ENCODE data around the gene GPRIN3. TPM values are rescaled to one million over a fixed set of nuclear protein-coding genes. Genes with fewer than 3 reads are reported as not detected.

Gene GPRIN3
- total and polyA plus RNA-seq, 2 donors (not counting 1 experiment from before 2014, with no cell fraction given), result 0.22 to 1.5 TPM

- no peak overlapping the region for H3K4me3 ChIP-seq (ENCODE audit: control extremely low read depth in 1 of 5, extremely low read depth in 1 of 5, insufficient read depth in 1 of 5, low read depth in 2 of 5, low read length in 4 of 5)
- TF ChIP-seq EZH2 (IDR thresholded peaks at IDR 0.05; ENCODE audit: borderline replicate concordance, insufficient read depth, low read depth, low read length, poor library complexity, severe bottlenecking), result no peak
- TF ChIP-seq, protein P1, sequence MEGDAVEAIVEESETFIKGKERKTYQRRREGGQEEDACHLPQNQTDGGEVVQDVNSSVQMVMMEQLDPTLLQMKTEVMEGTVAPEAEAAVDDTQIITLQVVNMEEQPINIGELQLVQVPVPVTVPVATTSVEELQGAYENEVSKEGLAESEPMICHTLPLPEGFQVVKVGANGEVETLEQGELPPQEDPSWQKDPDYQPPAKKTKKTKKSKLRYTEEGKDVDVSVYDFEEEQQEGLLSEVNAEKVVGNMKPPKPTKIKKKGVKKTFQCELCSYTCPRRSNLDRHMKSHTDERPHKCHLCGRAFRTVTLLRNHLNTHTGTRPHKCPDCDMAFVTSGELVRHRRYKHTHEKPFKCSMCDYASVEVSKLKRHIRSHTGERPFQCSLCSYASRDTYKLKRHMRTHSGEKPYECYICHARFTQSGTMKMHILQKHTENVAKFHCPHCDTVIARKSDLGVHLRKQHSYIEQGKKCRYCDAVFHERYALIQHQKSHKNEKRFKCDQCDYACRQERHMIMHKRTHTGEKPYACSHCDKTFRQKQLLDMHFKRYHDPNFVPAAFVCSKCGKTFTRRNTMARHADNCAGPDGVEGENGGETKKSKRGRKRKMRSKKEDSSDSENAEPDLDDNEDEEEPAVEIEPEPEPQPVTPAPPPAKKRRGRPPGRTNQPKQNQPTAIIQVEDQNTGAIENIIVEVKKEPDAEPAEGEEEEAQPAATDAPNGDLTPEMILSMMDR (IDR thresholded peaks at IDR 0.05), result no peak
- no peaks in the 10 kb centered on the region for H3K9me3 Mint-ChIP-seq (ENCODE audit: insufficient read depth)
- H3K4me1 ChIP-seq (ENCODE audit: control insufficient read depth in 2 of 2, insufficient read depth in 2 of 2, low read length in 2 of 2), result no peaks in the 10 kb centered on the region
- CTCF ChIA-PET, result interaction anchor here (1.4 to 4.3 kb wide), 9 partner anchors 8 to 199 kb away, joined by 3 to 18 read pairs (median 7); partner anchors contain the start of gene GPRIN3
- no peak overlapping the region for H3K27ac Mint-ChIP-seq
- no peak overlapping the region for H3K4me2 ChIP-seq (replicated peaks; ENCODE audit: low read depth, low read length, poor library complexity, severe bottlenecking)
- H3K9ac ChIP-seq (ENCODE audit: low read length), result no peak overlapping the region
- no peaks in the 10 kb centered on the region for H4K20me1 ChIP-seq (ENCODE audit: control insufficient read depth, insufficient read depth, low read length, poor library complexity, severe bottlenecking)
- no peaks in the 10 kb centered on the region for H3K36me3 ChIP-seq (replicated peaks in 1 of 2; ENCODE audit: control extremely low read depth in 1 of 2, control insufficient read depth in 1 of 2, extremely low read depth in 1 of 2, insufficient read depth in 2 of 2, low read length in 1 of 2)
- intact Hi-C loops (cut with micrococcal nuclease), result loop anchor here (1.0 to 10.0 kb wide), 3 partner anchors 101 to 180 kb away; no protein-coding TSS in a partner anchor
- ATAC-seq (ENCODE audit: low read depth) (no peak), DNase-seq (no peak)
- no peaks in the 10 kb centered on the region for H3K79me2 ChIP-seq (ENCODE audit: control insufficient read depth, insufficient read depth, low read length)
- no peaks in the 10 kb centered on the region for H3K9me3 ChIP-seq (ENCODE audit: control extremely low read depth in 1 of 3, control insufficient read depth in 2 of 3, insufficient read depth in 1 of 3, low read length in 2 of 3)
- no peak overlapping the region for H3K4me3 Mint-ChIP-seq
- POLR2A ChIA-PET, result no interaction called here
- H3K4me1 Mint-ChIP-seq, result no peaks in the 10 kb centered on the region
- no CpG with 5 or more reads among the region's 1 CpG for WGBS (ENCODE audit: insufficient coverage)
- no peaks in the 10 kb centered on the region for H3K27me3 ChIP-seq (replicated peaks in 1 of 4; ENCODE audit: control extremely low read depth in 1 of 4, control insufficient read depth in 3 of 4, insufficient read depth in 4 of 4, low read length in 3 of 4)
- H3K27me3 Mint-ChIP-seq, result no peaks in the 10 kb centered on the region
- H2AFZ ChIP-seq (ENCODE audit: insufficient read depth, low read depth, low read length, poor library complexity, severe bottlenecking), result no peak overlapping the region
- no peak overlapping the region for H3K27ac ChIP-seq (ENCODE audit: low read length in 2 of 2)
These were observed 53.7 kb downstream of the GPRIN3 start for GRCh38 chr4:89253935-89254334.

GRCh38 chr4:89253311-89253710, 54.3 kb downstream of the GPRIN3 start:
- WGBS (ENCODE audit: insufficient coverage), result 100% methylated on average over 3 of the region's 4 CpGs
- POLR2A ChIA-PET, result no interaction called here

More at GRCh38 chr4:89253311-89253710, 54.3 kb downstream of the GPRIN3 start:
- TF ChIP-seq EZH2 (IDR thresholded peaks at IDR 0.05; ENCODE audit: borderline replicate concordance, insufficient read depth, low read depth, low read length, poor library complexity, severe bottlenecking), result no peak
- TF ChIP-seq, protein P1 (IDR thresholded peaks at IDR 0.05), result no peak
- Histone ChIP-seq H3K4me3 (ENCODE audit: control extremely low read depth in 1 of 5, extremely low read depth in 1 of 5, insufficient read depth in 1 of 5, low read depth in 2 of 5, low read length in 4 of 5) (no peak overlapping the region), H3K27ac (ENCODE audit: low read length in 2 of 2) (no peak overlapping the region), H3K4me2 (replicated peaks; ENCODE audit: low read depth, low read length, poor library complexity, severe bottlenecking) (no peak overlapping the region), H3K9ac (ENCODE audit: low read length) (no peak overlapping the region), H4K20me1 (ENCODE audit: control insufficient read depth, insufficient read depth, low read length, poor library complexity, severe bottlenecking) (no peaks in the 10 kb centered on the region), H3K36me3 (replicated peaks in 1 of 2; ENCODE audit: control extremely low read depth in 1 of 2, control insufficient read depth in 1 of 2, extremely low read depth in 1 of 2, insufficient read depth in 2 of 2, low read length in 1 of 2) (no peaks in the 10 kb centered on the region), H3K27me3 (replicated peaks in 1 of 4; ENCODE audit: control extremely low read depth in 1 of 4, control insufficient read depth in 3 of 4, insufficient read depth in 4 of 4, low read length in 3 of 4) (no peaks in the 10 kb centered on the region), H3K9me3 (ENCODE audit: control extremely low read depth in 1 of 3, control insufficient read depth in 2 of 3, insufficient read depth in 1 of 3, low read length in 2 of 3) (no peaks in the 10 kb centered on the region), H3K79me2 (ENCODE audit: control insufficient read depth, insufficient read depth, low read length) (no peaks in the 10 kb centered on the region), H3K4me1 (ENCODE audit: control insufficient read depth in 2 of 2, insufficient read depth in 2 of 2, low read length in 2 of 2) (no peaks in the 10 kb centered on the region), H2AFZ (ENCODE audit: insufficient read depth, low read depth, low read length, poor library complexity, severe bottlenecking) (no peak overlapping the region)
- Mint-ChIP-seq H3K9me3 (ENCODE audit: insufficient read depth) (no peaks in the 10 kb centered on the region), H3K27me3 (no peaks in the 10 kb centered on the region), H3K4me3 (no peak overlapping the region), H3K27ac (no peak overlapping the region), H3K4me1 (no peaks in the 10 kb centered on the region)
- intact Hi-C loops (cut with micrococcal nuclease), result loop anchor here (5.0 to 10.0 kb wide), 2 partner anchors 101 to 164 kb away; no protein-coding TSS in a partner anchor
- CTCF ChIA-PET, result interaction anchor here (1.4 to 4.3 kb wide), 6 partner anchors 26 to 182 kb away, joined by 3 to 18 read pairs (median 7); partner anchors contain the start of gene GPRIN3
- ATAC-seq (ENCODE audit: low read depth) (no peak), DNase-seq (no peak)
